MM.1S (cell line): ENCODE results near the gene ADGRV1.

Source experiments
- CTCF ChIP-seq: fragments of 300-600 bp; sonication (generic); IDR thresholded peaks from 2 replicates; pipeline ENCODE4 v1.5.1; 2016; ENCODE audit warnings: antibody characterized with exemption, low read length, mixed read lengths
- EZH2 ChIP-seq: fragments of 300-600 bp; sonication (generic); optimal IDR thresholded peaks from 2 replicates; pipeline ENCODE3; 2017; ENCODE audit warnings: low read depth, mild to moderate bottlenecking, antibody characterized with exemption, low read length, mixed read lengths

GRCh38 chr5:90740244-90740799, 181.7 kb downstream of the ADGRV1 start:
- TF ChIP-seq EZH2, result no peak
- TF ChIP-seq CTCF, result no peak
